Measurements from ENCODE around the gene NCR3LG1.
"Not testable (repeated sequence)": the region's sequence is repeated elsewhere in the genome, so short reads cannot be mapped to it uniquely, and the experiment has no call there.

Gene NCR3LG1

GRCh38 chr11:17413414-17414316 is 62.1 kb downstream of the NCR3LG1 start:
- no peak for DNase-seq

GRCh38 chr11:17414317-17414737 is 62.7 kb downstream of the NCR3LG1 start:
- no peak for DNase-seq

- no peak for DNase-seq
Measured at GRCh38 chr11:17414992-17415391, 63.4 kb downstream of the NCR3LG1 start.

- DNase-seq: no peak
Measured at GRCh38 chr11:17415523-17416104, 64.0 kb downstream of the NCR3LG1 start.

GRCh38 chr11:17416492-17416891 is 64.9 kb downstream of the NCR3LG1 start:
- no peak for DNase-seq

GRCh38 chr11:17418444-17419081 is 67.0 kb downstream of the NCR3LG1 start:
- DNase-seq: no peak

- DNase-seq: no peak
Measured at GRCh38 chr11:17421781-17422180, 70.2 kb downstream of the NCR3LG1 start.

- DNase-seq: no peak
Measured at GRCh38 chr11:17423533-17424310, 72.1 kb downstream of the NCR3LG1 start.

- not testable (repeated sequence) for DNase-seq
Measured at GRCh38 chr11:17426233-17426632, 74.6 kb downstream of the NCR3LG1 start.

All from fibroblast of skin of back (primary cell).